ENCODE results near the gene MCU. TPM values are rescaled to one million over a fixed set of nuclear protein-coding genes. Genes with fewer than 3 reads are reported as not detected.

Gene MCU
- total RNA-seq, 2 experiments from 2014 or later = 9.4 to 9.9 TPM

DNA sequence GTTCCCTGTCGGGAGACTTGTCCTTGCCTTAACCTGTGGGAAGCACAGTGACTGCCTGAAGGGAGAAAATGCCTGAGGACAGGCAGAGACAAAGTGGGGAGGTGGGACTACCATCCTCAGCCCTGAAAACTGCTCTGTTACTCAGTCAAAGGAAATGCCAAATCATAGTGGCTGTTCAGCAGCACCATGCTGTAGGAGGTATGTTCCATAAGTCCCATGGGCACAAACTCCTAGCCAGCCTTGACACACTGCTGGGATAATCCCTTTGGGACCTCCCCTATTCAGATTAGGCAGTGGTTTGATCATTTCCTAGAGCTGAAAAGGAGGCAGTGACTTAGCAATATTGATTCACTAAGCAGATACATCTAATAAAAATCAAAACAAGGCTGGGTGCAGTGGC is 80.1 kb downstream of the MCU start:
- no peak for DNase-seq (ENCODE audit: low spot score)
- no peaks in the 10 kb centered on the region for H4K20me1 ChIP-seq (ENCODE audit: insufficient read depth, low read length)
- no peaks in the 10 kb centered on the region for H3K79me2 ChIP-seq (ENCODE audit: insufficient read depth, low read depth, low read length)
- POLR2A ChIA-PET = no interaction called here
- H3K4me1 ChIP-seq (ENCODE audit: insufficient read depth, low read length, poor library complexity, severe bottlenecking) = no peaks in the 10 kb centered on the region
- BruUV-seq (replicated peaks) = no TSS peak
- TF ChIP-seq, protein P1, sequence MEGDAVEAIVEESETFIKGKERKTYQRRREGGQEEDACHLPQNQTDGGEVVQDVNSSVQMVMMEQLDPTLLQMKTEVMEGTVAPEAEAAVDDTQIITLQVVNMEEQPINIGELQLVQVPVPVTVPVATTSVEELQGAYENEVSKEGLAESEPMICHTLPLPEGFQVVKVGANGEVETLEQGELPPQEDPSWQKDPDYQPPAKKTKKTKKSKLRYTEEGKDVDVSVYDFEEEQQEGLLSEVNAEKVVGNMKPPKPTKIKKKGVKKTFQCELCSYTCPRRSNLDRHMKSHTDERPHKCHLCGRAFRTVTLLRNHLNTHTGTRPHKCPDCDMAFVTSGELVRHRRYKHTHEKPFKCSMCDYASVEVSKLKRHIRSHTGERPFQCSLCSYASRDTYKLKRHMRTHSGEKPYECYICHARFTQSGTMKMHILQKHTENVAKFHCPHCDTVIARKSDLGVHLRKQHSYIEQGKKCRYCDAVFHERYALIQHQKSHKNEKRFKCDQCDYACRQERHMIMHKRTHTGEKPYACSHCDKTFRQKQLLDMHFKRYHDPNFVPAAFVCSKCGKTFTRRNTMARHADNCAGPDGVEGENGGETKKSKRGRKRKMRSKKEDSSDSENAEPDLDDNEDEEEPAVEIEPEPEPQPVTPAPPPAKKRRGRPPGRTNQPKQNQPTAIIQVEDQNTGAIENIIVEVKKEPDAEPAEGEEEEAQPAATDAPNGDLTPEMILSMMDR (conservative IDR thresholded peaks at IDR 0.05; ENCODE audit: low read length) = no peak
- no peak for TF ChIP-seq EZH2phosphoT487 (IDR thresholded peaks at IDR 0.05; ENCODE audit: borderline replicate concordance, low read depth, low read length)
- CTCF ChIA-PET (ENCODE audit: unreplicated experiment) = no interaction called here
- intact Hi-C loops (cut with micrococcal nuclease; ENCODE audit: unreplicated experiment) = no loop called here
- no peaks in the 10 kb centered on the region for H3K9me2 ChIP-seq (ENCODE audit: insufficient read depth, low read length)
- H3K9me3 ChIP-seq (ENCODE audit: low read length) = 0 out of 2 replicates have a peak, but pooled peaks cover 11% of the 10 kb centered on the region
- H3K4me2 ChIP-seq (ENCODE audit: low read length) = no peak overlapping the region
- no peak overlapping the region for H2AFZ ChIP-seq (ENCODE audit: low read length)
- H3K36me3 ChIP-seq (ENCODE audit: insufficient read depth, low read length) = no peaks in the 10 kb centered on the region
- H3K27ac ChIP-seq (ENCODE audit: low read depth, low read length, poor library complexity, severe bottlenecking) = no peak overlapping the region
- no peak overlapping the region for H3K4me3 ChIP-seq (ENCODE audit: low read depth, low read length, poor library complexity, severe bottlenecking)

DNA sequence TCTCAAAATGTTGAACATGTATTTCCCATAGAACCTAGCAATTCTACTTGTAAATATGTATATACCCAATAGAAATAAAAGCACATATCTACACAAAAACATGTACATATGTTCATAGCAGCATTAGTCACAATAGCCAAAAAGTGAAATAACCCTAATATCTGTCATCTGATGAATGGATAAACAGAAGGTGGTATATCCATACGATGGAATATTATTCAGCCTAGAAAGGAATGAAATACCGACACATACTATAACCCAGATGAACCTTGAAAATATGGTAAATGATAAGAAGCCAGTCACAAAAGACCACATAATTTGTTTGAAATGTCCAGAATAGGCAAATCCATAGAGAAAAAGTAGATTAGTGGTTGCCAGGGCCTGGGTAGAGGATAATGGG is 87.9 kb downstream of the MCU start:
- H3K27ac ChIP-seq (ENCODE audit: low read depth, low read length, poor library complexity, severe bottlenecking) = no peak overlapping the region
- no peak overlapping the region for H3K4me3 ChIP-seq (ENCODE audit: low read depth, low read length, poor library complexity, severe bottlenecking)
- no peaks in the 10 kb centered on the region for H3K9me3 ChIP-seq (ENCODE audit: low read length)
- H3K9me2 ChIP-seq (ENCODE audit: insufficient read depth, low read length) = no peaks in the 10 kb centered on the region
- ChIA-PET CTCF (ENCODE audit: unreplicated experiment) (no interaction called here), POLR2A (no interaction called here)
- H2AFZ ChIP-seq (ENCODE audit: low read length) = no peak overlapping the region
- no peaks in the 10 kb centered on the region for H3K36me3 ChIP-seq (ENCODE audit: insufficient read depth, low read length)
- no peaks in the 10 kb centered on the region for H3K79me2 ChIP-seq (ENCODE audit: insufficient read depth, low read depth, low read length)
- no peak for TF ChIP-seq EZH2phosphoT487 (IDR thresholded peaks at IDR 0.05; ENCODE audit: borderline replicate concordance, low read depth, low read length)
- TF ChIP-seq, protein P1 (conservative IDR thresholded peaks at IDR 0.05; ENCODE audit: low read length) = no peak
- H4K20me1 ChIP-seq (ENCODE audit: insufficient read depth, low read length) = no peaks in the 10 kb centered on the region
- no peak for DNase-seq (ENCODE audit: low spot score)
- BruUV-seq (replicated peaks) = no TSS peak
- no peak overlapping the region for H3K4me2 ChIP-seq (ENCODE audit: low read length)
- intact Hi-C loops (cut with micrococcal nuclease; ENCODE audit: unreplicated experiment) = no loop called here
- H3K4me1 ChIP-seq (ENCODE audit: insufficient read depth, low read length, poor library complexity, severe bottlenecking) = no peaks in the 10 kb centered on the region

DNA sequence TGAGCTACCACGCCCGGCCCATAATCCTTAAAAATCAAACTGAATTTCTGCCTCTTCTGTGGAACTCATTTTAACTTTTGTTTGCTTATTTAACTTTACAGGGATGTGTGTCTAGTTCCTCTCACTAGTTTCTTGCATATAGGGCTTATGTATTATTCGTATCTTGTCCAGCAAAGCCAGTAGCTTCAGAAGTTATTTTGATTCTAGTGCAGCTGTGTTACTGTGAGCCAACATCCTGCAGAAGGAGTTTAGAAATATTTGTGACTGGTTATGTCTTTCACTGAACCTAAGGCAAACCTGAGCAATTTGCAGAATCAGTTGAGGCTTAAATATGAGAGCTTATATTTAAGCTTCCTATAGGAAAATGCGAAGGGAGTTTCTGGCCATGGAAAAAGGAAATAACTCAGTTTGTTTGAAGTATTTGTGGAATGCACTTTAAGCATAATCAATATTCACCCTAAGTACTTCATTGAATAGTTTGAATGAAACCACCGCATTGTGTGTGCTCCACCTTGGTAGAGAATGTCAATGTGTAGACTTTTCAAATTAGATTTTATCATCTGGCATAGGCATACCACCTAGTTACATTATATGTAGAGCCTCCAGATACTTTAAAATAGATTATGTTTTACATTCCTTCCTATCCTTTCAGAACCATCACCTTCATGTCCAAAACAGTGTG is 90.8 kb downstream of the MCU start:
- H3K4me2 ChIP-seq (ENCODE audit: low read length) = no peak overlapping the region
- no peaks in the 10 kb centered on the region for H3K4me1 ChIP-seq (ENCODE audit: insufficient read depth, low read length, poor library complexity, severe bottlenecking)
- no peak for DNase-seq (ENCODE audit: low spot score)
- H2AFZ ChIP-seq (ENCODE audit: low read length) = no peak overlapping the region
- intact Hi-C loops (cut with micrococcal nuclease; ENCODE audit: unreplicated experiment) = no loop called here
- no peaks in the 10 kb centered on the region for H3K9me2 ChIP-seq (ENCODE audit: insufficient read depth, low read length)
- CTCF ChIA-PET (ENCODE audit: unreplicated experiment) = no interaction called here
- no peaks in the 10 kb centered on the region for H4K20me1 ChIP-seq (ENCODE audit: insufficient read depth, low read length)
- no peak overlapping the region for H3K4me3 ChIP-seq (ENCODE audit: low read depth, low read length, poor library complexity, severe bottlenecking)
- no peaks in the 10 kb centered on the region for H3K79me2 ChIP-seq (ENCODE audit: insufficient read depth, low read depth, low read length)
- TF ChIP-seq, protein P1 (conservative IDR thresholded peaks at IDR 0.05; ENCODE audit: low read length) = no peak
- no peak for TF ChIP-seq EZH2phosphoT487 (IDR thresholded peaks at IDR 0.05; ENCODE audit: borderline replicate concordance, low read depth, low read length)
- BruUV-seq (replicated peaks) = no TSS peak
- POLR2A ChIA-PET = interaction anchor here (0.6 kb wide), 1 partner anchor 1831 kb away, joined by 3 read pairs; no protein-coding TSS in a partner anchor
- H3K36me3 ChIP-seq (ENCODE audit: insufficient read depth, low read length) = no peaks in the 10 kb centered on the region
- H3K9me3 ChIP-seq (ENCODE audit: low read length) = no peaks in the 10 kb centered on the region
- H3K27ac ChIP-seq (ENCODE audit: low read depth, low read length, poor library complexity, severe bottlenecking) = no peak overlapping the region
